CD8-positive, alpha-beta memory T cell (primary cell): ENCODE measurements around the gene ZBTB8A. TPM values are rescaled to one million over a fixed set of nuclear protein-coding genes. Genes with fewer than 3 reads are reported as not detected.

Source experiments
- CTCF ChIA-PET: fragments of 350-600 bp; sonication (Branson Sonifier 250); formaldehyde crosslinking; loops from one replicate; lab custom pipeline; 2021; ENCODE audit warnings: antibody characterized with exemption; lab: Charles Lee
- POLR2A ChIA-PET: fragments of 350-600 bp; sonication (Branson Sonifier 250); formaldehyde crosslinking; loops from one replicate; lab custom pipeline; 2021; ENCODE audit warnings: antibody characterized with exemption; lab: Charles Lee
- DNase-seq, 5 donors: peaks; one replicate each; pipeline versions ENCODE4 v3.0.0 to v3.0.0-alpha.2; 2020 to 2022; ENCODE audit warnings: mixed read lengths in 1 of 5
- H3K27ac ChIP-seq: one replicate; pipeline ENCODE4 v1.7.0; 2013; ENCODE audit warnings: low read depth, mild to moderate bottlenecking, low read length, moderate library complexity
- H3K27me3 ChIP-seq: 2 replicates; pipeline ENCODE4 v1.7.0; 2013; ENCODE audit warnings: low read length, mild to moderate bottlenecking; ENCODE audit not compliant: insufficient read depth, poor library complexity, severe bottlenecking
- H3K36me3 ChIP-seq: 2 replicates; pipeline ENCODE4 v1.7.0; 2013; ENCODE audit warnings: mild to moderate bottlenecking, low read length, moderate library complexity; ENCODE audit not compliant: insufficient read depth
- H3K4me1 ChIP-seq: 2 replicates; pipeline ENCODE4 v1.7.0; 2013; ENCODE audit warnings: mild to moderate bottlenecking, low read length, moderate library complexity; ENCODE audit not compliant: insufficient read depth
- H3K4me3 ChIP-seq: 2 replicates; pipeline ENCODE4 v1.7.0; 2013; ENCODE audit warnings: mild to moderate bottlenecking, low read length
- H3K9me3 ChIP-seq: 2 replicates; pipeline ENCODE4 v1.7.0; 2013; ENCODE audit warnings: mild to moderate bottlenecking, low read length
- H3K27ac Mint-ChIP-seq, 8 donors: one replicate each; pipeline ENCODE4 v1.8.0; 2020 to 2021; ENCODE audit warnings: mixed read lengths in 8 of 8, mild to moderate bottlenecking in 6 of 8, inconsistent platforms in 3 of 8, moderate library complexity in 3 of 8
- H3K27me3 Mint-ChIP-seq, 2 donors: one replicate each; pipeline ENCODE4 v1.8.0; 2020 to 2021; ENCODE audit warnings: mixed read lengths in 2 of 2, mild to moderate bottlenecking in 1 of 2, moderate library complexity in 1 of 2
- H3K36me3 Mint-ChIP-seq, 3 donors: one replicate each; pipeline ENCODE4 v1.8.0; 2020 to 2021; ENCODE audit warnings: mixed read lengths in 3 of 3, inconsistent platforms in 1 of 3, mild to moderate bottlenecking in 1 of 3
- H3K4me1 Mint-ChIP-seq, 3 donors: one replicate each; pipeline ENCODE4 v1.8.0; 2020 to 2021; ENCODE audit warnings: mixed read lengths in 3 of 3, inconsistent platforms in 1 of 3, mild to moderate bottlenecking in 1 of 3
- H3K4me3 Mint-ChIP-seq, 7 donors: one replicate each; pipeline ENCODE4 v1.8.0; 2020 to 2021; ENCODE audit warnings: mixed read lengths in 7 of 7, mild to moderate bottlenecking in 6 of 7, moderate library complexity in 4 of 7, inconsistent platforms in 2 of 7
- H3K9me3 Mint-ChIP-seq, 5 donors: one replicate each; pipeline ENCODE4 v1.8.0; 2020 to 2022; ENCODE audit warnings: mixed read lengths in 5 of 5, mild to moderate bottlenecking in 3 of 5, moderate library complexity in 2 of 5, inconsistent platforms in 1 of 5
- polyA plus RNA-seq: library from polyadenylated mRNA; unstranded; fragments of 300-500 nt; fragmentation: Illumina TruSeq; gene quantifications from one replicate; pipeline ENCODE4 v1.2.3, GENCODE V29; 2021
- total RNA-seq, 2 experiments: library from RNA; stranded (reverse); gene quantifications; one replicate each; pipeline ENCODE4 v1.2.3, GENCODE V29; 2021

The ZBTB8A gene
- total and polyA plus RNA-seq, 3 experiments from 2014 or later, result 0.40 to 0.42 TPM; not detected in 1

DNA sequence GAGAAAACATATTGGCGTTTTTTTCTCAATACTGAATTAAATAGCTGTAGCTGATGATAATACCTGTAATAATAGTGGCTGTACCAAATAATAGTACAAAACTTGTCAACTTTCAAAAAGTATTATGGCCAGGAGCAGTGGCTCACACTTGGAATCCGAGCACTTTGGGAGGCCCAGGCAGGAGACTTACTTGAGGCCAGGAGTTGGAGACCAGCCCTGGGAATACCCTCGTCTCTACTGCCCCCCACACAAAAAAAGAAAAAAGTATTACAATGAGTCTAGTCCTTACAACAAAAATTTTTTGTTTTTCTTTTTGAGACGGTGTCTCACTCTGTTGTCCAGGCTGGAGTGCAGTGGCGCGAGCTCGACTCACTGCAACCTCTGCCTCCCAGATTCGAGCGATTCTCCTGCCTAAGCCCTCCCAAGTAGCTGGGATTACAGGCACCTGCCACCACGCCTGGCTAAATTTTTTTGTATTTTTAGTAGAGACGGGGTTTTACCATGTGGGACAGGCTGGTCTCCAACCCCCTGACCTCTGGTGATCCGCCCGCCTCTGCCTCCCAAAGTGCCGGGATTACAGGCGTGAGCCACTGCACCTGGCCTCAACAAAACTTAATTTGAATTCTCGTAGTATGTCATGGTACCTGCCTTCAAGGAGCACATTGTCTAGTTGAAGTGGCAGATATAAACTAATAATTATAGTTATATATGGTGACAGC, 113.2 kb downstream of the ZBTB8A start:
- Histone ChIP-seq H3K4me3 (peak overlapping the region; percentile 84), H3K27me3 (no peaks in the 10 kb centered on the region), H3K27ac (peak overlapping the region; percentile 99), H3K4me1 (peaks cover 52% of the 10 kb centered on the region), H3K36me3 (peaks cover 22% of the 10 kb centered on the region), H3K9me3 (no peaks in the 10 kb centered on the region)
- H3K36me3 Mint-ChIP-seq, result peaks cover 0 to 65% (median 14%) of the 10 kb centered on the region in 3 donors
- H3K4me3 Mint-ChIP-seq, result peak overlapping the region; percentile 87 to 98 (median 93)
- DNase-seq, result no peak
- H3K9me3 Mint-ChIP-seq, result no peaks in the 10 kb centered on the region
- peaks cover 63 to 83% (median 77%) of the 10 kb centered on the region in 3 donors for H3K4me1 Mint-ChIP-seq
- H3K27me3 Mint-ChIP-seq, result peaks cover 0 to 7% of the 10 kb centered on the region in 2 donors
- H3K27ac Mint-ChIP-seq, result peak overlapping the region; percentile 38 to 100 (median 98)
- POLR2A ChIA-PET, result no interaction called here
- CTCF ChIA-PET, result interaction anchor here (1.3 kb wide), 2 partner anchors 60 to 132 kb away, joined by 3 read pairs; no protein-coding TSS in a partner anchor

Other genes starting within 250 kb of the ZBTB8A start
- 100 to 1,000 TPM; 164 to 172 TPM for gene HDAC1, start 247.3 kb upstream of the ZBTB8A start, total RNA-seq
- 180 TPM for gene HDAC1, start 247.3 kb upstream of the ZBTB8A start, polyA plus RNA-seq
- gene MARCKSL1, start 203.2 kb upstream of the ZBTB8A start, total RNA-seq, result 10 to 100 TPM; 11.6 to 12.1 TPM
- 45.8 TPM for gene MARCKSL1, start 203.2 kb upstream of the ZBTB8A start, polyA plus RNA-seq
- gene FAM229A, start 176.9 kb upstream of the ZBTB8A start, total RNA-seq, result 1 to 10 TPM; 4.4 to 5.2 TPM
- 0.40 TPM for gene FAM229A, start 176.9 kb upstream of the ZBTB8A start, polyA plus RNA-seq
- gene TSSK3, start 176.9 kb upstream of the ZBTB8A start, total RNA-seq, result 1 to 10 TPM in 1 of 2 experiments, under 1 TPM in 1; 0.33 to 1.1 TPM
- gene TSSK3, start 176.9 kb upstream of the ZBTB8A start, polyA plus RNA-seq, result 0.44 TPM
- 10 to 100 TPM; 35.1 to 37.6 TPM for gene BSDC1, start 145.0 kb upstream of the ZBTB8A start, total RNA-seq
- gene BSDC1, start 145.0 kb upstream of the ZBTB8A start, polyA plus RNA-seq, result 50.0 TPM
- gene ZBTB8B, start 74.4 kb upstream of the ZBTB8A start, total RNA-seq, result not detected
- gene ZBTB8B, start 74.4 kb upstream of the ZBTB8A start, polyA plus RNA-seq, result not detected
- gene ZBTB8OS, start 111.1 kb downstream of the ZBTB8A start, total RNA-seq, result 10 to 100 TPM; 79.4 to 79.9 TPM
- gene ZBTB8OS, start 111.1 kb downstream of the ZBTB8A start, polyA plus RNA-seq, result 76.7 TPM
- gene RBBP4, start 111.8 kb downstream of the ZBTB8A start, total RNA-seq, result 100 to 1,000 TPM; 289 to 301 TPM
- 241 TPM for gene RBBP4, start 111.8 kb downstream of the ZBTB8A start, polyA plus RNA-seq
- not detected for gene SYNC, start 163.3 kb downstream of the ZBTB8A start, total RNA-seq
- not detected for gene SYNC, start 163.3 kb downstream of the ZBTB8A start, polyA plus RNA-seq